ENCODE measurements around the gene AAGAB.

The AAGAB gene

DNA sequence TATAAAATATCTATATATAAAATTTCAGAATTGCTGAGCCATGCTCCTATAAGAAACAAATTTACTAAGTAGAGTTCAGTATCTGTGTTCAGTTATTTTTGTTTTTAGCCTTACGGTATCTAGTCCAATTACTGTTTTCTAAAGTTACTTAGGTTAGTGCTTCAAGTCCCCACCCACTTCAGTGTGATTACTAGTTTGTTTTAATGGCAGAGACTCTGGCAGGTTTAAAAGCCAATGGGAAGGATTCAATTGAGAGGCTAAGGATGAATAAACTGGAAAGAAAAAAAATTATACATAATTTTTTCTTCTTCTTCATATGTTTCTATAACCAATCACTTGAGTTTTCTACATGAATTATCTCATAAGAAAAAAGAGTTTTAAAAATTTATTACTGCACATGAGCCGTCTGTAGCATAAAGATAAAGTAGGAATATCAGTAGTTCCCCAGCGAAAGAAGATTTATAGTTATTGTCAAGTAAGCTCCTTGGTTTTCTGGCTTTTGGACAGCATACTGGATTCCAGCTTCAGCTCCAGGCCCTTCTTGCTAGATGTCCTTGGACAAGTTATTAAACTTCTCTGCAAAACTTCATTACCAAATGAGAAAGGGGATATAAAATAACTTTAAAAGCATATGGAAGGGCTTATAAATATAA is 46.8 kb downstream of the AAGAB start:
- DNase-seq, result no peak

DNA sequence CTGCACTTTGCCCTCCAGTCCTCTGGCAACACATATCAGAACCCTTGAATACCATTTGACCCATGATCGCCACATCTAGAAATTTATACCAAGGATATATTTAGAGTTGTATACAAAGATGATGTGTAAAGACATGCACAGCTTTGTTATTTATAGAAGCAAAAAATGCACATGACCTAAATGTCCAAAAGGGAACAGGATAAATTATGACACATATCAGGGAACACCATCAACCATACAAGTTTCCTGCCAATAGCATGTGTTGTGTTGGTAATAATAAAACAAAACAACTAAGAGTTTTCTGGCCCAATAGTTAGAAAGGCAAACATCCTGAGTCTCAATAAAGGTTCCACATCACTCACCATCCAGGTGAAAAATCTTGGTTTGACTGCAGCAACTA is 51.5 kb downstream of the AAGAB start:
- no peak for DNase-seq

DNA sequence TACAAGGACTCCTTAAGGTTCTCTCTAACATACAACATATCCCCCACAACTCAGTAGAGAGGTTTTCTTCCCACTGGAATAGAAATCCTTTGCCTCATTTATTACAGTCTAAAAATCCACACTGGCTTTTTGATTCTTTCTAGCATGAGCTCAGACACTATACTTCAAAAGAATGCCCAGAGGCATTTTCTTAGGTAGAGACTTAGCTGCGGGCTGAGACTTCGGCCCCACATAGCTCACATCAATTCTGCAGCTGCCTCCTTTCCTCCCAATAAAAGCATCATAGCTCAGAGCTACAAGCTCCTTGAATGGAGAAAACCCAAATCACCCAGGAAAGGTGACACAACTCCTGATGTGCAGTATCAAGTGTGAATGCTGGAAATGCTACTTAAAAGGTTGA is 52.4 kb downstream of the AAGAB start:
- no peak for DNase-seq

DNA sequence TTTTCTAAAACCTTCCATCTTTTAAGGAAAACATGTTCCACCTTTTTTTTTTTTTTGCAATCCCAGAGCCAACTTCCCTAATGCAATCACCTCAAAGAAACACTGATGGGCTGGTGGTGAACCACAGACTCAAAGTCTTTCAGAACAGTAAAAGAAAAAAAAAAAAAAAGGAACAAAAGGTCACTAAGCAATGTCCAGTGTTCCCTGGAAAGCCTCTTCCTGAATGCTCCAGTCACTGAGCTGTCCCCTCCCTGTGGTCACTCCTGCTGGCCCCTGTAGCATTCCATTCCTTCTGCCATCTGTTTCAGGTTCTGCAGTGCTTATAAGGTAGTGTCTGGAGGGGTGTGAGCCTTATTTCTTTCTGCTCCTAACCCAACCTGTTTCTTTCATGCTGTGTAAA is 53.3 kb downstream of the AAGAB start:
- no peak for DNase-seq

DNA sequence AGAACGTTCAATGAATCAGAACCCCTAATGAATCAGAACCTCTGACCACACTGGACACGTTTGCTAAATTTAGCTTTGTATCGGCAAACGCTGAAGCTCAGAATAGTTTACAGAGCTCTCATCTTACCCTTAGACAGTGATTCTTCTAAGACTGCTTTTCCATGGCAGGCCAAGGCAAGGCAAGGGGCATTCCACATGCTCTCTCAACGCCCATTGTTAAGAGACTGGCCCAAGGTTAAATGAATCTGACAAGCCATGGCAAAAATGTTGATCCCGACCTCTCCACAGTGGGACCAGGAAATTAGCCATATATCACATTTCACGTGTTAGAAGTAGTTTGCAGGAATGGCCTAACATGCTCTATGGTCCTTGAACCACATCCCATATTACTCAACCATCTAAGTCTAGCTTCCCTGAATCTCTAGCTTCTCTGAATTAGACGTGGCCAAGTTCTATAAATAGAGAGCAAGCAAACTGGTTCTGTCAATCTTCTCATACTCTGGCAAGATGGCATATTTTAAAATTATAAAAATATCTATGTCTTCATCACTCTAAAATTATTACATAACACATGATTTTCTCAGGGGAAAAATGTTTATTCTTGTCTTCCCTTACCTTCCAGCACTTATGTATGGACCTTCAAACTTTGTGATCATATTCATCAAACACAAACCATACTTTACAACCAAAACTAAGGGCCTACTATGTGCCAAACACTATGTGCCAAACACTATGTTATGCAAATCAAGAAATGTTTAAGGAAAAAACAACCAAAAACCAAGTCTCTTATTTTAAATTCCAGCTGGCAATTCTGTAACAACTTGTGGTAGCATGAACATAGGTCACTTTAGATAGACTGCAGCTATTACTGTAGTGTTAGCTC is 54.3 kb downstream of the AAGAB start:
- DNase-seq, result no peak

DNA sequence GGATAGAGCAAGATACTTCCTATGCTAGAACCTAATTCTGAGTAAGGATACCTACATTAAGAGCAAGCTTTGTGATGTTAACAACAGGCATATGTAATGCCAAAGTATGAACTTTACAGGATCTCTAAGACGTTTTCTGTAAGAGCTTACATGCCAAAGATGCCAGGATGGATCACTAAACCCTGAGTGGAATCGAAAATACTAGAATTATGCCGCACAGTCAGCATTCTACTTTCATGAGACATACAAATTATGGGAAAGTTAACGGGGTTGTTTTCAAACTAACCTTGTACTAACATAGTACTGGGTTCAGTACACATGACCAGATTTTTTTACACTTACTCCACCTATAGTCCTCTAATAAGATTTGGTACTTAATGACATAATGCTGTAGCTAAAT is 55.1 kb downstream of the AAGAB start:
- DNase-seq, result no peak

DNA sequence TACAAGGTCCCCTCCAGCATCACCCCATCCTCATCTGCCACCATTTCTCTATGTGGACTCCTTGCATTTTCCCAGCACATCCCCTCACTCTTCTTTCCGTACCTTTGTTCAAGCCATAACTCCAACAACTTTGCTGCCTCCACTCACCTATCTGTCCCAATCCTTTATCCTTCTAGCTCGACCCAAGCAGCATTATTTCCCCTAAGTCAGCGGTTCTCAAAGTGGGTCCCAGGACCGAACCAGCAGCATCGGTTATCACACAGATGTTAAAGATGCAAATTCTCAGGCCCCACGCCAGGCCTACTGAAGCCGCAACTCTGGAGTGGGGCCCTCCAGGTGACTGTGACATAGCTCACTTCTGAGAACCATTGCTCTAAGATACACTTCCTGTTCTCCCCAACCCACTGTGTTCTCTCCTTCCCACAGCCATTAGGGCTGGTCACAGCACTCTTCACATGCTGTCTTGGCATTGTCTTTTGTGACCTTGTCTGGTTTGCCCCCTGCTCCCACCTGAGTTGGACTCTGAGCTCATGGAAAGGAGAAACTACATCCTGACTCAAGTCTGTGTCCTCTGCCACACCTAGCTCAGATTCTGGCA is 56.2 kb downstream of the AAGAB start:
- no peak for DNase-seq

DNA sequence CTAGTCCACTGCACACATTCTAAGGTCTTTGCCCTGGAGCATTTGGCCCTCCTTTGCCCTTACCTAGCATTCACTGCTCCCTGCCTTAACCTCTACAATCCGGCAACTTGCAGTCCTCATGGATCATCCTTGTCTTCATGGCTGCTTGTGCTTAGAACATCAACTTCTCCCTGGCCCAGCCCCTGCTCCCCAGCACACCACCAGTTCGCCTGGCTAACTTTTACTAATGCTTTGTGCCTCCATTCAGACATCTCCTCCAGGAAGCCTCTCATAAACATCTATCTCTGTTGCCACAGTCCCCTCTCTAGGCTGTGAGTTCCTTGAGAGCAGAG is 57.1 kb downstream of the AAGAB start:
- no peak for DNase-seq

DNA sequence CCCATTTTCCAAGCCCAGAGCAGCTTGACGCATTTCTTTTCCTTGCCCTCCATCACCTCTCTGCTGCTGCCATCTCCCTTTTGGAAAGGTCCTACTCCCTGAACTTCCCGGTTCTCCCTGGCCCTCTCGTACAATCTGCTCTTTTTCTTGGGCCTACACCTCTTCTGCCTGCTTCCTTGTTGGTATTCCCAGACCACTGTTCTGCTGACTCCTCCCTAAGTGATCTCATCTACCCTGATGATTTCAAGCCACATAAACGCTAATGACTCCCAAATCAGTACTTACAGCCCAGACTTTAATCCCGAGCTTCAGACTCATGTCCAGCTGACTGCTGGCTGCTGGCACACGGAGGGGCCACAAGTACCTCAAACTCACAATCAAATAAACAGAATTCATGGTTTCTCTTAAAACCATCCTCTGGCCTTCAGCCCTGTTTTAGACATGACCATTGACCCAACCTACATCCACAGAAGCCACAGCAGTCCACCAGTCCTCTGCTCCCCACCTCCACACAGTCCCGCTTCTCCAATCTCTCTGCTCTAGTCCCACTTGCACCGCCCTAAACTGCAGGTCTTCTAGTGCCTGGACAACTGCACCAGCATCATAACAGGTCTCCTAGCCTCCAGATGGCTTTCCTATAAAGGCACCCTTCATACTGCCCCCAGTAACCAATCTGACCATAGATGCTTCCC is 57.6 kb downstream of the AAGAB start:
- no peak for DNase-seq

DNA sequence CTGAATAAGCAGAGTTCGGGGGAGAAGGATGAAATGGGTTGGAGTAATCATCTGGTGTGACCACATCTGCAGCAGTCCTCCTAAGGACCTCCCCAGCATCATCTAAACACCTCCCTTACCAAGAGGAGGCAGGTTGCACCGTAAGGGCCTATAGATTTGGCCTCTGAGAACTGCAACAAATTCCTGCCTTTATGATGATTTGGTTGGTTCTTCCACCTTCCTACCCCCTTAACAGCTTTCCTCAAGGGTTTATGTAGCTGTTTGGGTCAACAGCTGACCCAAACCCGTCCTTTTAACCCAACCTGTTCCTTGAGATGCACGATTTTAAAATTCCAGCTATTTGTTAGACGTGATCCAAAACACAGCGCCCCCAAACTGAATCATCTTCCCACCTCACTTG is 58.2 kb downstream of the AAGAB start:
- DNase-seq, result no peak

DNA sequence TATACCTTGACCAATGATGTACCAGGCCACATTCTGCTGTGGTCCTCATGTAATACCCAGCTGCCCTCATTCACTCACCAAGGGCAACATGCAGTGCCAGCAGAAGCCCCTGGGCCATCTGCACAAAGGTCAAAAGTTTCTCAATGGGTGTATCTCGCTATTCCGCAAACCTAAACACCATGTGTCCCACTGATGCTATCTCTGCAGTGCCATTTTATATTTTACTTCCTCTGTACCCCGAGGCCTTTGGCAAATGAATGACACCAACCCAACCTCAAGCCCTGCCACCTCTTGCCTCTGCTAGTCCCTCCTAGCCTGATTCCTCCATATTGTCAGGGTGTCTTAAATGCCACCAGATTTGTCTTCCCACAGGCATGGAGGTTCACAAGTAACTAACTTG is 59.2 kb downstream of the AAGAB start:
- no peak for DNase-seq

DNA sequence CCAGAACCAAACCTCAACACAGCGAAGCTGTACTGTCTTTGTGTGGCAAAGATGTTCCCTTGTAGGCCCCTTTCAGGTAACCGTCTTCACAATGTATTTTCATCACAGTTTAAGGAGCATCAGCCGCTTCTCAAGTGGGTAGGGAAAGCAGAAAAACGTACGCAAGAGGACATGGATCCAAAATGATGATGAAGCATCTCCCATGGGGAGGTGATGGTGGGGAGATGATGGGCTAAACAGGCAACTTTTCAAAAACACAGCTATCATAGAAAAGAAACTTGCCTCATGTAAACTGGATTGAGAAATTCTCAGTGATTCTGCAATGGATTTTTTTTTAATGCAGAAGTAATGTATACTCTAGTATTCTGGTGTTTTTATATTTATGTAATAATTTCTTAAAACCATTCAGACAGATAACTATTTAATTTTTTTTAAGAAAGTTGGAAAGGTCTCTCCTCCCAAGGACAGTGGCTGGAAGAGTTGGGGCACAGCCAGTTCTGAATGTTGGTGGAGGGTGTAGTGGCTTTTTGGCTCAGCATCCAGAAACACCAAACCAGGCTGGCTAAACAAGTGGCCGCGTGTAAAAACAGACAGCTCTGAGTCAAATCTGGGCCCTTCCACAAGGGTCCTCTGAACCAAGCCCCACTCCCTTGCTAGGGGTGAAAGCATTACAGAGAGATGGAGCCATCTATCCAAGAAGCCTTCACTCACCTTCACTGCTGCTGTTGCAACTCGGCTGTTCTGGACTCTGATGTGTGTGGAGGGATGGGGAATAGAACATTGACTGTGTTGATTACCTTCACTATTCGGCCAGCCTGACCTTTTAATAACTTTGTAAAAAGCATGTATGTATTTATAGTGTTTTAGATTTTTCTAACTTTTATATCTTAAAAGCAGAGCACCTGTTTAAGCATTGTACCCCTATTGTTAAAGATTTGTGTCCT is 60.0 kb downstream of the AAGAB start:
- DNase-seq, result no peak

DNA sequence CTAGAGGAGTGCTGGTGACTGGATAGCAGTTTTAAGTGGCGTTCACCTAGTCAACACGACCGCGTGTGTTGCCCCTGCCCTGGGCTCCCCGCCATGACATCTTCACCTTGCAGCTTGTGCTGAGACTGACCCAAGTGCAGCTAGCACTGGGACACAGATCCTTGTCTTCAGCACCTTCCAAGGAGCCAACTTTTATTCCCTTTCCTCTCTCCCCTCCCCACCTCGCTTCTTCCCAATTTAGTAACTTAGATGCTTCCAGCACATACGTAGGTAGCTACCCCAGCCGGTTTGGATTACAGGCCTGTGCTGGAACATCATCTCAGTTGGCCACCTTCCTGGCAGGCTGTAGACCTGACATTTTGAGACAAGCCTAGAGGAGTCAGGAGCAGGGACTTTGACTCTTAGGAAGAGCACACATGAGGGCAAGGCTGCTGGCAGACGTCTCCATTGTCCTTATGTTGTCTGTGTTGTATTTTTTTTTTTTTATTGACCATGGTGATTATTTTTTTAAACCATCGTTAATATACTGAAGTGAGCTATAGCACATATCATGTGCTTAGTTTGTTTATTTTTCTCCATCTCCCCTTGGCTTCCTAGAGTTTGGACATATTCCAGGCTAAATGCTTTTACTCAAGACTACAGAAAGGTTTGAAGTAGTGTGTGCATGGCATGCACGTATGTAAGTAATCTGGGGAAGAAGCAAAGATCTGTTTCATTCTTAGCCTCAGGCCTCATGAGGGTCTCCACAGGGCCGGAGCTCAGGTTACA is 61.1 kb downstream of the AAGAB start:
- no peak for DNase-seq

DNA sequence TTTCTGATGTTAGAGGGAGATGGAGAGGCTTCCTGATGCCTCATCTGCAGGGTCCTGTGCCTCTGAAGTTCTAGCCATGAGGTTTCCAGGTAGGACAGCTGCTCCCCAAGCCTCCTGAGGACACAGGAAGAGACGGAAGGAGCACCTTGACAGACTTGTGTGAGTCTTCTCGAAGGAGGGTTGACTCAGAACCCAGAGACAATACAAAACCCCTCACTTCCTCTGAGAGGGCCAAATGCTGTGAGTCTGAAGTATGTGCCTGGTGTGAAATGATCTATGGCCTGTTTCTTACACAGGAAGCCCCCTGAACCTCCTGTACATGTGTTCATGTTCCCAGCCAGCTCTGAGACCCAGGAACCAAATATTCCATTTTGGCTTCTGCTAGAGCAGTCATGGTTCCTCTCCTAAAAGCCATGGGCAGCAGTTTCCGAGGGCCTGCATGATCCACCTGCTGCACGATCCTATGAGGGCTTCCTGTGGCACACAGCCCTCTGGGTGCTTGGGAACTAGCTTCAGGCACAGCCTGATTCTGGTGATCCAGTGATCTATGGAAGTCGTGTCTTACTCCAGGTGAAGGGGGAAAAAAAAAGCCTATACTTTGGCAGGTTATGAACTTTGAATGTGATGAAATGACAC is 62.2 kb downstream of the AAGAB start:
- DNase-seq, result no peak

DNA sequence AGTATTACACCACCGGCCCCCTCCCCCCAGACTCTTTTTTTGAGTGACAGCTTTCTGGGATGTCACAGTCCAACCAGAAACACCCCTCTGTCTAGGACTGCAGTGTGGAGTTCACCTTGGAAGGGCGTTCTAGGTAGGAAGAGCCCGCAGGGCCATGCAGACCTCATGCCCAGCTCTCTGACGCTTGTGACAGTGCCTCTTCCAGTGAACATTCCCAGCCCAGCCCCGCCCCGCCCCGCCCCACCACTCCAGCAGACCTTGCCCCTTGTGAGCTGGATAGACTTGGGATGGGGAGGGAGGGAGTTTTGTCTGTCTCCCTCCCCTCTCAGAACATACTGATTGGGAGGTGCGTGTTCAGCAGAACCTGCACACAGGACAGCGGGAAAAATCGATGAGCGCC is 63.6 kb downstream of the AAGAB start:
- DNase-seq, result no peak

DNA sequence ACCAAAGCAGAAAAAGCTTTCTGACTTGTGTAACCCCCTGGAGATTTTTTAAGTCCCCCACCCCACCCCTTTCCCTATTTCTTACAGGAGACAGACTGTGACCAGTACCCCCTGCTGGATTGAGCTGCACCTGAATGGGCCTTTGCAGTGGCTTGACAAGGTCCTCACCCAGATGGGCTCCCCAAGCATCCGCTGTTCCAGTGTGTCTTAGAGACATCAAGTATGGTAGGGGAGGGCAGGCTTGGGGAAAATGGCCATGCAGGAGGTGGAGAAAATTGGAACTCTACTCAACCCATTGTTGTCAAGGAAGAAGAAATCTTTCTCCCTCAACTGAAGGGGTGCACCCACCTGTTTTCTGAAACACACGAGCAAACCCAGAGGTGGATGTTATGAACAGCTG is 64.1 kb downstream of the AAGAB start:
- DNase-seq, result peak; percentile 34

DNA sequence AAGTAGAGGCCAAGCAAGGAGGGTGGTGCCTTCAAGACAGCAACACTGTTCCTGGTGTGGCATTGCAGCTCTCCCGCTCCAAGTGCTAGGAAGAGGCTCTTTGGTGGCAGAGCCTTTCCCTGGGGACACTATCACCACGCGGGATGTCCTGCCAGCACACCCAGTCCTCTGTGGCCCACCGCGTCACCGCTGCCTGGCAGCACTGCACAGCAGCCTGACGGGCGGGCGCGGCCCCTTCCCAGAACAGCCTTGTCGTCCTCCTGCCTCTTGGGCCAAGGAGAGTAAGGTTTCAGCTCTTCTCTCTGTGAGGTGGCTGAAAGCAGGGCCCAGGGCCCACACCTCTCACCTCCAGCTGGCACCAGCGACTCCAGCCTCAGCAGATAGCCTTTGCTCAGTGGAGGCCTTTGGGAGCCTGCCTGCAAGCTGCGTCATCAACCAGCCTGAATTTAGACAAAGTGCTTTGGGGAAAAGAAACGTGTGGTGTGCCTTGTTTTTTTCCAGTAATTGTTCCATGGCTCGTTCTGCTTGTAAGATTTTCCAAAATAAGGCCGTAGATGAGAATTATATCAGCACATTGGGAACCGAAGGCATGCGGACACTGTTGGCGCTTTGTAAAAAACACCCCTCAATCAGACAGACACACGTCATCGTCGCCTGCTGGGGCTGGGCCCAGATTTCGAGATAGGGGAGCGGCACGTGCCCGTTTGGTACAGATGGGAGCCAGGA is 65.0 kb downstream of the AAGAB start:
- DNase-seq, result peak; percentile 34

DNA sequence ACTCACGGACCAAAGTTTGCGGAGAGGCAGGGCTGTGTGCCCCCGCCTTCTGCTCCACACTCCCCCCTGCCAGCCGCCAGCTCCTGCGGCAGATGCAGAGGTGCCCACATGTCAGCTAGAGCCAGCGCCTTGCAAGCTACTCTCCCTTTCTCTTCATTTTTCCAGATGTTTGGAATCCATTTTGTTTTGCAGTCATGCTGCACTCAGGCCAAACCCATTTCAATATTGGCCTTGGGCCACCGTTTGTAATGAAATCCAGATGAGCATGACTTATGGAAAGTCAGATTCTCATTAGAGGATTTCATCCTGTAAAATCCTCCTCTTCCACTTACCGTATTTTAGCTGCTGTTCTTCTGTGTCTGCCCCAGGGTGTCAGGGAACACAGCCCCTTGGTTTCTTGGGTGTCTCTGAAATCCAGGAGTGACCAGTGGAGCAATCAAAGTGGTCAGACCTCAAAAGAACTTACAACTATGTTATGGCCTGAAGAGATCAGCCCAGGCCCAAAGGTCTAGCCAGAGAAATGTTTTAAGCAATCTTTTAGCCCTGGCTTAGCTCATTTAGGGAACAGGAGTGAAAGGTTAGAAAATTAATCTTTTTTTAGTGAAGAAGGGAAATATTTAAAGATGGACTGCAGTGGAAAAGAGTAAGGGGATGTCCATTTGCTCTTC is 65.8 kb downstream of the AAGAB start:
- DNase-seq, result peak; percentile 18

DNA sequence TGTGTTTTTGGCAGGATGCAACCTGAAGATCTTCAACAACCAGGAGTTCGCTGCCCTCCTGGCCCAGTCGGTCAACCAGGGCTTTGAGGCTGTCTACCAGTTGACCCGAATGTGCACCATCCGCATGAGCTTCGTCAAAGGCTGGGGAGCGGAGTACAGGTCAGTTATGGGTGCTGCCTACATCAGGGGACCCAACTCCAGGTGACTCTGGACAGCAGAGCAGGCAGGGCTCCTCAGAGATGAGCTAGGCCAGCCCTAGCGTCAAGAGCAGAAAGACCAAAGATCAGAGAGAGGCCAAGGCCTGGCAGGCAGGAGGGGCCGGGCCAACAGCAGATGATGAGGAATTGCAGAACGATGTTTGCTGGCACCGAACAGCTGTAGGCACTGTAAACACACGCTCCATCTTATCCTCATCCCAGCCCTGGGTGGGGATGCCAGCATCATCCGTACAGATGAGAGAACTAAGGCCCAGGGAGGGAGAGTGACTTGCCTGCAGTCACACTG is 67.1 kb downstream of the AAGAB start:
- DNase-seq, result peak; percentile 42

DNA sequence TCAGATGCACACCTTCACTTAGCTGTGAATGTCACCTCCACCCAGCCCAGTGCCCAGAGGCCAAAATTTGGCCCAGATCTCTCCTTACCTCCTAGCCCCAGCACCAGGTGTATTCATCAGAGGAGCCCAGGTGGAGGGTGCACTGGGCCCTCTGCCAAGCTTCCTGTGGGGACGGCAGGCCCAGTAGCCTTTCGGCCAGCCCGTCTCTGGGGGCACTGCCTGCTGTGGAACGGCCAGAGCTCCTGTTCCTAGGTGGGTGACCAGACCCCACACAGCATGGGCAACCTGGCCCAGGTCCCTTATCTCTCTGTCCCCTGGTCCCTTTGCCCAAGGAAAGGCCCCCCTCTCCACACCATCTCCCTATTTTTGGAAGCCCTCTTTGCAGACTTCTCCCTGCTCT is 67.8 kb downstream of the AAGAB start:
- DNase-seq, result peak; percentile 40
